ENCODE data around the gene USP48.
"Not testable (repeated sequence)": the region's sequence is repeated elsewhere in the genome, so short reads cannot be mapped to it uniquely, and the experiment has no call there.

GRCh38 chr1:21767106-21767505, 15.8 kb downstream of the USP48 start:
- TF ChIP-seq, protein P1, sequence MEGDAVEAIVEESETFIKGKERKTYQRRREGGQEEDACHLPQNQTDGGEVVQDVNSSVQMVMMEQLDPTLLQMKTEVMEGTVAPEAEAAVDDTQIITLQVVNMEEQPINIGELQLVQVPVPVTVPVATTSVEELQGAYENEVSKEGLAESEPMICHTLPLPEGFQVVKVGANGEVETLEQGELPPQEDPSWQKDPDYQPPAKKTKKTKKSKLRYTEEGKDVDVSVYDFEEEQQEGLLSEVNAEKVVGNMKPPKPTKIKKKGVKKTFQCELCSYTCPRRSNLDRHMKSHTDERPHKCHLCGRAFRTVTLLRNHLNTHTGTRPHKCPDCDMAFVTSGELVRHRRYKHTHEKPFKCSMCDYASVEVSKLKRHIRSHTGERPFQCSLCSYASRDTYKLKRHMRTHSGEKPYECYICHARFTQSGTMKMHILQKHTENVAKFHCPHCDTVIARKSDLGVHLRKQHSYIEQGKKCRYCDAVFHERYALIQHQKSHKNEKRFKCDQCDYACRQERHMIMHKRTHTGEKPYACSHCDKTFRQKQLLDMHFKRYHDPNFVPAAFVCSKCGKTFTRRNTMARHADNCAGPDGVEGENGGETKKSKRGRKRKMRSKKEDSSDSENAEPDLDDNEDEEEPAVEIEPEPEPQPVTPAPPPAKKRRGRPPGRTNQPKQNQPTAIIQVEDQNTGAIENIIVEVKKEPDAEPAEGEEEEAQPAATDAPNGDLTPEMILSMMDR (IDR thresholded peaks at IDR 0.05 in 8 of 11, conservative IDR thresholded peaks at IDR 0.05 in 3 of 11), result not testable (repeated sequence)
- not testable (repeated sequence) for TF ChIP-seq POLR2A (IDR thresholded peaks at IDR 0.05)

Data from spleen (tissue), 7 donors.